Measurements from ENCODE around the gene TBXA2R. TPM values are rescaled to one million over a fixed set of nuclear protein-coding genes. Genes with fewer than 3 reads are reported as not detected.

The TBXA2R gene
- total and polyA plus RNA-seq, 2 donors from 2014 or later, result 6.7 to 8.8 TPM

DNA sequence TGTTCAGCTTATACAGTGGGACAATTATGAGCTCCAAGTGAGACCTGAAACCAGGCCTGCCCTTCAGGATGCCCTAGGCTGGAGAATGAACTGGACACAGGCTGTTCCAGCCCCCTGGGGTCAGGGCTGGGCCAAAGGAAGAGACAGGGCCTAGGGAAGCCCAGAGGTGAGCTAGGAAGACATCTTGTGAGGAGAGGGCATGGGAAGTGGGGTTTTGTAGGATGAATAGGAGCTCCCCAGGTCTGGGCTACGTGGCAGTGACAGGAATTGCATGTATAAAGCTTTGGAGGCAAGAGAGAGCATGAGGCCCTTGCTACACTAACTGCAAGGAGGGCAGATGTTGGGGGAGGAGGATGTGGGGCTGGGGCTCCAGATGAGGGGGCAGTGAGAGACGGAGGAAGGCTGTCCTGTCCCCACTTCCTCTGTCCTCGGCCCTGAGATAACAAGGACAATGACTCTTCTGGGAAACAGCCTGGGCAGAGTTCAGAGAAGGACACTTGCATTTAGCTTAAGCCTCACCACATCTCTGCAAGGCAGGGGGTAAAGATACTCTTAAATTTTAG lies 1.5 kb upstream of the TBXA2R start:
- intact Hi-C loops (cut with DNase I), result no loop called here
- Histone ChIP-seq H3K27me3 (ENCODE audit: control insufficient read depth, insufficient read depth, low read length) (peaks cover 9% of the 10 kb centered on the region), H3K9me3 (ENCODE audit: control insufficient read depth in 2 of 3, insufficient read depth in 1 of 3, low read length in 3 of 3) (peaks cover 0 to 2% (median 0%) of the 10 kb centered on the region in 3 donors), H3K4me1 (ENCODE audit: control insufficient read depth in 2 of 3, insufficient read depth in 2 of 3, low read depth in 1 of 3, low read length in 3 of 3) (peaks cover 4 to 30% (median 10%) of the 10 kb centered on the region in 3 donors), H3K4me3 (ENCODE audit: low read length in 3 of 3) (peak overlapping the region in 1 of 3 donors; percentile 52), H3K9ac (ENCODE audit: low read length in 3 of 3) (peak overlapping the region in 1 of 3 donors; percentile 46), H3K36me3 (ENCODE audit: control insufficient read depth in 2 of 3, insufficient read depth in 3 of 3, low read length in 3 of 3) (peaks cover 0 to 2% (median 0%) of the 10 kb centered on the region in 3 donors), H3K27ac (ENCODE audit: low read depth in 2 of 2, low read length in 2 of 2) (peak overlapping the region; percentile 85 to 87)
- FAIRE-seq, result no peak
- DNase-seq, result no peak
- TF ChIP-seq, protein P1, sequence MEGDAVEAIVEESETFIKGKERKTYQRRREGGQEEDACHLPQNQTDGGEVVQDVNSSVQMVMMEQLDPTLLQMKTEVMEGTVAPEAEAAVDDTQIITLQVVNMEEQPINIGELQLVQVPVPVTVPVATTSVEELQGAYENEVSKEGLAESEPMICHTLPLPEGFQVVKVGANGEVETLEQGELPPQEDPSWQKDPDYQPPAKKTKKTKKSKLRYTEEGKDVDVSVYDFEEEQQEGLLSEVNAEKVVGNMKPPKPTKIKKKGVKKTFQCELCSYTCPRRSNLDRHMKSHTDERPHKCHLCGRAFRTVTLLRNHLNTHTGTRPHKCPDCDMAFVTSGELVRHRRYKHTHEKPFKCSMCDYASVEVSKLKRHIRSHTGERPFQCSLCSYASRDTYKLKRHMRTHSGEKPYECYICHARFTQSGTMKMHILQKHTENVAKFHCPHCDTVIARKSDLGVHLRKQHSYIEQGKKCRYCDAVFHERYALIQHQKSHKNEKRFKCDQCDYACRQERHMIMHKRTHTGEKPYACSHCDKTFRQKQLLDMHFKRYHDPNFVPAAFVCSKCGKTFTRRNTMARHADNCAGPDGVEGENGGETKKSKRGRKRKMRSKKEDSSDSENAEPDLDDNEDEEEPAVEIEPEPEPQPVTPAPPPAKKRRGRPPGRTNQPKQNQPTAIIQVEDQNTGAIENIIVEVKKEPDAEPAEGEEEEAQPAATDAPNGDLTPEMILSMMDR (IDR thresholded peaks at IDR 0.05; ENCODE audit: borderline replicate concordance, extremely low read depth, insufficient read depth), result no peak

DNA sequence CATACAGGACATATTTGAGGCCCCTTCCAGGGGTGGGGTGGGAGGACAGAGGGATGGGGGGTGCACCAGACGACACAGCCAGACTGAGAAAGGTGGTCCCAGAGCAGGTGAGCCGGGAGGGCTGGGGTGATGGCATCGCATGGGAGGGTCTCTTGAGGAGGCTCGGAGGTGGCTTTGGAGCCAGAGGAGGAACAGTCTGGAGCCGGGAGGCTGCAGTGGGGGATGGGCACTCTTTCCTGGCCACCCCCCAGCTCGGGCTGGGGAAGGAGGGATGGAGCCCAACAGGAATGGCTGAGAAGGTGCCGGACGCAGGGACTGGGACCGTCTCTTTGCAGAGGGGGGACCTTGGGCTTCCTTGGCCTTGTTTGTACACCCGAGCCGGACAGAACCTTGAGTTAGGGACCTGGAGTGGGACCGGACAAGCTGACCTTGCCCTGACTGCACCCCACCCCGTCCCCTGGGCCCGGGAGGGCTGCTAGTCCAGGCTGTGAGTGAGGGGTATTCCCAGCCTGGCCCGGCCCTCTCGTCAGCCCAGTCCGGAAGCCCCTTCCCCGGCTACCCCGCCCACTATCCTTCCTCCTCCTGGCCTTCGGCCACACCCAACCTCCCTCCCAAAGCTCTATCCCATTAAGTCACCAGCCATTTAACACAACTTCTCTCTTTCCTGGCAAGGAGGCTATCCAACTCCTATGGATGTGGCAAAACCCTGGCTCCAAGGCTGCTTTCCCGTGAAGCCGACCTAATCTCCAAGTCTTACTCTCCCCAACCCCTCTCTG lies 816 bp upstream of the TBXA2R start:
- FAIRE-seq (no peak), DNase-seq (peak in 2 of 5 donors; percentile 57 to 82)
- H3K4me3 ChIP-seq (ENCODE audit: low read length in 3 of 3), result peak overlapping the region; percentile 16 to 52 (median 34)
- H3K36me3 ChIP-seq (ENCODE audit: control insufficient read depth in 2 of 3, insufficient read depth in 3 of 3, low read length in 3 of 3), result peaks cover 0 to 2% (median 0%) of the 10 kb centered on the region in 3 donors
- intact Hi-C loops (cut with DNase I), result no loop called here
- TF ChIP-seq, protein P1 (IDR thresholded peaks at IDR 0.05; ENCODE audit: borderline replicate concordance, extremely low read depth, insufficient read depth), result no peak
- H3K9me3 ChIP-seq (ENCODE audit: control insufficient read depth in 2 of 3, insufficient read depth in 1 of 3, low read length in 3 of 3), result peaks cover 0 to 2% (median 0%) of the 10 kb centered on the region in 3 donors
- peaks cover 9% of the 10 kb centered on the region for H3K27me3 ChIP-seq (ENCODE audit: control insufficient read depth, insufficient read depth, low read length)
- H3K9ac ChIP-seq (ENCODE audit: low read length in 3 of 3), result peak overlapping the region in 1 of 3 donors; percentile 46
- peak overlapping the region; percentile 85 to 87 for H3K27ac ChIP-seq (ENCODE audit: low read depth in 2 of 2, low read length in 2 of 2)
- peaks cover 4 to 33% (median 12%) of the 10 kb centered on the region in 3 donors for H3K4me1 ChIP-seq (ENCODE audit: control insufficient read depth in 2 of 3, insufficient read depth in 2 of 3, low read depth in 1 of 3, low read length in 3 of 3)

DNA sequence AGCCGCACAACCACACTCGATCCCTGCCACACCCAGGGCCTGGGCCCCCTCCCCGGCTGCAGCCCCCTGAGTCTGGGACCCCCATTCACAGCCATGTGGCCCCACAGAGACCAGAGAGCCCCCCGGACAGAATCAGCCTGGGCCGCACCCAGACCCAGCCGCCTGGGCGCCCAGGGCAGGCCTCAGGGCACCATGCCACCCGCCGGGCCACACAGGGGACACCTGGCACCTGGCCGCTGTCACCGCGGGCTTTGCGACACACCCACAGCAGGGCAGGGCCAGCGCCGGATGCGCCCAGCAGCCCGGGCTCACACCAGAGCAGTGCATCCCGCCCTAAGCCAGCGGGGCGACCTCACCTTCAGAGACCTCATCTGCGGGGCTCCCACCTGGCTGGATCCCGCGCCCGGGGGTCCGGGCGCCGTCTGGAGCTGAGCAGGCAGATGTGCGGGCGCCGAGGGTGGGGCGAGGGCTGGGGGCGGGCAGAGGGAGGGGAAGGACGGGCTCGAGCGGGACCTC lies 443 bp downstream of the TBXA2R start:
- peak overlapping the region in 1 of 3 donors; percentile 13 for H3K9ac ChIP-seq (ENCODE audit: low read length in 3 of 3)
- no peaks in the 10 kb centered on the region for H3K36me3 ChIP-seq (ENCODE audit: control insufficient read depth in 2 of 3, insufficient read depth in 3 of 3, low read length in 3 of 3)
- TF ChIP-seq, protein P1 (IDR thresholded peaks at IDR 0.05; ENCODE audit: borderline replicate concordance, extremely low read depth, insufficient read depth), result no peak
- H3K27me3 ChIP-seq (ENCODE audit: control insufficient read depth, insufficient read depth, low read length), result peaks cover 9% of the 10 kb centered on the region
- H3K27ac ChIP-seq (ENCODE audit: low read depth in 2 of 2, low read length in 2 of 2), result peak overlapping the region; percentile 85 to 87
- DNase-seq (peak in 1 of 5 donors; percentile 88), FAIRE-seq (no peak)
- H3K4me3 ChIP-seq (ENCODE audit: low read length in 3 of 3), result peak overlapping the region; percentile 45 to 53 (median 53)
- peaks cover 4 to 33% (median 12%) of the 10 kb centered on the region in 3 donors for H3K4me1 ChIP-seq (ENCODE audit: control insufficient read depth in 2 of 3, insufficient read depth in 2 of 3, low read depth in 1 of 3, low read length in 3 of 3)
- intact Hi-C loops (cut with DNase I), result no loop called here
- H3K9me3 ChIP-seq (ENCODE audit: control insufficient read depth in 2 of 3, insufficient read depth in 1 of 3, low read length in 3 of 3), result peaks cover 0 to 2% (median 0%) of the 10 kb centered on the region in 3 donors
